GM12875 (cell line): Measurements from ENCODE around the gene ATAT1.

Experiments
- H3K4me3 ChIP-seq: one replicate; pipeline ENCODE4 v1.5.1; 2011; ENCODE audit warnings: low read depth, low read length, control low read depth
- TF ChIP-seq, protein P1 (sequence below): IDR thresholded peaks from 2 replicates; pipeline ENCODE4 v1.5.1; 2011; ENCODE audit warnings: low read depth, mild to moderate bottlenecking, control low read depth, inconsistent platforms, low read length, moderate library complexity, borderline replicate concordance; ENCODE audit not compliant: insufficient read depth

The ATAT1 gene

DNA sequence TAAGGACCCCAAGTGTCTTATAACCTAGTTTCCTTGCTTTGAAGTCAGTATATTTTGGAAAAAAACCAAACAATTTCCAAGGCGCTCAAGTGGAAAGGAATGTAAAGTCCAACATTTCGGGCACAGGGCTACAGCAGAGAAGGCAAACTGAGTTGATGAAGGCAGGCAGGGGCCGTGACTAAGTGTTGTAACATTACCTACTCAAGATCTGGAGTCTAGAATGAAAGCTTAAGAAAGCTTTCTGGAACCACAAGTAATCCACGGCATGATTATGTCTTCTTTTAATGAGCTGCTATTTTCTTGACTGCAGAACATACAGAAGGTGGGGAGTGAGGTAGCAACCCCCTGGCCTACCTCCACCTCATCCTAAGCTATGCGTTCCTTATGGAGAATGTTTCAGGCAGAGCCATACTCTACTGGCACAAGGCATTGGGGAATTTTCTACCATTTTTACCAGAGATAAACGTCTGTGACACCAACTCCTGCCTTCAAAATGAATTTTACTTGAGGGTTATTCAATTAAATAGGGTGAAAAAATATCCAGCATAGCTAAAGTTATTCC lies 13.9 kb upstream of the ATAT1 start:
- TF ChIP-seq, protein P1, sequence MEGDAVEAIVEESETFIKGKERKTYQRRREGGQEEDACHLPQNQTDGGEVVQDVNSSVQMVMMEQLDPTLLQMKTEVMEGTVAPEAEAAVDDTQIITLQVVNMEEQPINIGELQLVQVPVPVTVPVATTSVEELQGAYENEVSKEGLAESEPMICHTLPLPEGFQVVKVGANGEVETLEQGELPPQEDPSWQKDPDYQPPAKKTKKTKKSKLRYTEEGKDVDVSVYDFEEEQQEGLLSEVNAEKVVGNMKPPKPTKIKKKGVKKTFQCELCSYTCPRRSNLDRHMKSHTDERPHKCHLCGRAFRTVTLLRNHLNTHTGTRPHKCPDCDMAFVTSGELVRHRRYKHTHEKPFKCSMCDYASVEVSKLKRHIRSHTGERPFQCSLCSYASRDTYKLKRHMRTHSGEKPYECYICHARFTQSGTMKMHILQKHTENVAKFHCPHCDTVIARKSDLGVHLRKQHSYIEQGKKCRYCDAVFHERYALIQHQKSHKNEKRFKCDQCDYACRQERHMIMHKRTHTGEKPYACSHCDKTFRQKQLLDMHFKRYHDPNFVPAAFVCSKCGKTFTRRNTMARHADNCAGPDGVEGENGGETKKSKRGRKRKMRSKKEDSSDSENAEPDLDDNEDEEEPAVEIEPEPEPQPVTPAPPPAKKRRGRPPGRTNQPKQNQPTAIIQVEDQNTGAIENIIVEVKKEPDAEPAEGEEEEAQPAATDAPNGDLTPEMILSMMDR, result no peak

GRCh38 chr6:30613251-30614043 lies 13.2 kb upstream of the ATAT1 start:
- H3K4me3 ChIP-seq, result no peak overlapping the region
- TF ChIP-seq, protein P1, result no peak

More for the DNA sequence above, 13.9 kb upstream of the ATAT1 start:
- no peak overlapping the region for H3K4me3 ChIP-seq

- TF ChIP-seq, protein P1, result no peak
- peak overlapping the region; percentile 37 for H3K4me3 ChIP-seq
Observed at GRCh38 chr6:30614044-30614842, 12.4 kb upstream of the ATAT1 start.

DNA sequence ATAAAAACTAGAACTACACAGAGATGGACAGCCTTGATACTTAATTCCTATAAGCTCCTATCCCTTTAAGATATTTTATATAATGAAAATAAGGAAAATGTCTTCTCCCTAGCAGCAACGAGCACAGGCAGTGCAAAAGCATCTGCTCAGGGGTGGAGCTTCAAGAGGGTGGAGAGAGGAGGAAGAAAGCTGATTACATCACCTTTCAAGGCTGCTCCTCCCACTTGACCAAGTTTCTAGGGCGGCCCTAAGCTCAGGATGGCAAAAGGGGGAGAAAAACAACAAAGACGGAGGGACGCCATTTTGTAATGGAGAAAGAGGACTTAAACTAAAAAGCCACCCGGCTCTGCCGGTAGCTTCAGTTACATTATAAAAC lies 11.8 kb upstream of the ATAT1 start:
- TF ChIP-seq, protein P1, result no peak
- H3K4me3 ChIP-seq, result peak overlapping the region; percentile 81

- peak overlapping the region; percentile 81 for H3K4me3 ChIP-seq
- TF ChIP-seq, protein P1, result no peak
Observed at GRCh38 chr6:30615219-30615957, 11.3 kb upstream of the ATAT1 start.

GRCh38 chr6:30615958-30616810 lies 10.5 kb upstream of the ATAT1 start:
- H3K4me3 ChIP-seq, result peak overlapping the region; percentile 81
- TF ChIP-seq, protein P1, result no peak
